GM18517 (cell line): ENCODE results near the gene DMWD.

Experiments
- ATAC-seq: cut with Tn5 transposase; IDR thresholded peaks from one replicate; pipeline ENCODE4 v1.9.1; 2021; ENCODE audit warnings: mild to moderate bottlenecking, moderate library complexity; ENCODE audit not compliant: unreplicated experiment

Gene DMWD

GRCh38 chr19:45789035-45789786, 3.4 kb downstream of the DMWD start:
- no peak for ATAC-seq

GRCh38 chr19:45786533-45786894, 6.1 kb downstream of the DMWD start:
- ATAC-seq = no peak

GRCh38 chr19:45785781-45786532, 6.7 kb downstream of the DMWD start:
- no peak for ATAC-seq

GRCh38 chr19:45785097-45785496, 7.5 kb downstream of the DMWD start:
- no peak for ATAC-seq

DNA sequence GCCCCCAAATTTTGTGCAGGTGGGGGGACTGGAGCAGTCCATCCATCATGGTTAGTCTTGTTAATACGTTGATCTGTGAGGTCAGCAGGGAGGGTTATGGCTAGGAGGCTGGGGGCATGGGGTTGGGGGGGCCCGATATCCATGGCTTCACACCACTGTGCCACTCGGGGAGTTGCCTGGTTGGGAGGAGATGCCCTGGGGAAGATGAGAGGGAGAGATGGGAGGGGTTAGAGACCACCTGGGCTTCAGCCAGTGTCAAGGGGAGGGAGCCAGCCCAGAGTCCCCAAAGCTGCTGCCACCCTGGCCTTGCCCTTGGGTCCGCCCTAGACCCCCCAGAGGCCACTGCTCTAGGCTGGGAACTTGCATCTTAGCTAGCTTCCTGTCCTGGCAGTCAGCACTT, 8.5 kb downstream of the DMWD start:
- ATAC-seq = no peak

GRCh38 chr19:45782820-45783785, 9.5 kb downstream of the DMWD start:
- no peak for ATAC-seq

DNA sequence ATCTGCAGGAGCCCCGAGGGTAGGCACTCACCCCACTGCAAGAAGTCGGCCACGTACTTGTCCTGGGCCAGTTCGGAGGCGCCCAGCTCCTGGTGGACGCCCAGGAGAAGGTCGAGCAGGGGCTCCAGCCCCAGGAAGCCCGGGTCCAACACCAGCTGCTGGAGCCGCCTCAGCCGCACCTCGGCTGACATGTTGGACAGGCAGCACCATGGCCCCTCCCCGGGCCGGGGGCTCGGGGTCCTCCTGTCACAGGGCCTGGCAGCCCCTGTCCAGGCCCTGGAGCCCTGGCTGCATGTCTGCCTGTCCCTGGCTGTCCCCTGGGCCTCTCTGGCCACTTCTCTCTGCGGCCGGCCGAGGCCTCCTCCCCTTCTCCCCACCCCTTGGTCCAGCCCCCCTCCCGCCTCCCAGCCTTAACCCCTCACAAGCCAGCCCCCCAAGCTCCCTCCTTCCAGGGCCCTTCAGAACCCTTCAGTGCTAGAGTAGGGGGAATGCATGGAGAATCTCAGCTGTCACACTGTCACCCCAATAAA, 10.4 kb downstream of the DMWD start, which contains the start of gene DMPK:
DMPK (minus strand) TSS at position 329 of the 530 bp plus-strand sequence; CDS start at position 191, 138 bp downstream.
- ATAC-seq = no peak

- ATAC-seq = no peak
Observed at GRCh38 chr19:45781214-45782161, 11.2 kb downstream of the DMWD start.

DNA sequence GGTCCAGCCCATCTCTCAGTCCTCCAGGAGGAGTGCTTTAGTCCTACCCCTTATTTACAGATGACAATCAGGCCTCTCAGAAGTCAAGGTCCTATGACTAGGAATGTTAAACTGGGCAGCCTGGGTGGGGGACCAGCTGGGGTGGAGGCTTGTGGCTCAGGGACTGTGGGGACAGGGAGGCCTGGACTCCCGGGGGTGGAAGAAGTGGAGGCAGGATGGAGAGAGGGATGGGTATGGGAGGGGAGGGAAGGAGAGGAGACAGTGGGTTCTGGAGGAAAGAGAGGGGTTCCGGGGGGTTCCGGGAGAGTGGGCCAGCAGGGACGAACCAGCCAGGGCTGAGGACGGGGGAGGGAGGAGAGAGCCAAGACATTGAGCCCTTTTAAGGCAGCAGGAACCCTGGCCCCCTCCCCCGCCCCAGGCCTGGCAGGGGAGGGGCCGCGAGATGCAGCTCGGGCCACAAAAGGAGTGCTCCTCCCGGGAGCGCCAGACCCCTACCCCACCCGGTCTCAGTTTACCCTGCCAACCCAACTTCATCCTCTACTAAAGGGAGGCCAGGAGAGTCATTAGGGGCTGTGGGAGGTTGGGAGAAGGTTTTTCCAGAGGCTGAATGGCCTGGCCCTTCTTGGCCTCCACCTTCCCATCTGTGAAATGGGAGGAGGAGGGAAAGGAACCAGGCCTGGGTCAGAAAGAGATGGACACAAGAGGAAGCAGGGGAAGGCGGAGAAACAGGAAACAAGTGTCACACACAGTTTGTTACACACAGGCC, 12.0 kb downstream of the DMWD start:
- ATAC-seq = no peak

DNA sequence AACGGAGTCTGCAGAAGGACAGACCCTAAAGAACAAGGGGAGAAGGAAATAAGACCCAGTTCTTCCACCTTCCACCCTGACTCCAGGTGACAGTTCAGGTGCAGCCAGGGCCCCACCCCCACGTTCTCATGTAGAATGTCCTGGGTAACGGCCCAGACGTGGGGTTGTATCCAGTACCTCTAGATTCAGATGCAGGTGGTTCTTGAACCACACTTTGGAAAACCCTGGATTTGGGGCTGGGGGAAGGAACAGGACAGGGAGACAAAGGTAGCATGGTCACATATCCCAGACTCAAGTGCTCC, 12.5 kb downstream of the DMWD start:
- no peak for ATAC-seq

DNA sequence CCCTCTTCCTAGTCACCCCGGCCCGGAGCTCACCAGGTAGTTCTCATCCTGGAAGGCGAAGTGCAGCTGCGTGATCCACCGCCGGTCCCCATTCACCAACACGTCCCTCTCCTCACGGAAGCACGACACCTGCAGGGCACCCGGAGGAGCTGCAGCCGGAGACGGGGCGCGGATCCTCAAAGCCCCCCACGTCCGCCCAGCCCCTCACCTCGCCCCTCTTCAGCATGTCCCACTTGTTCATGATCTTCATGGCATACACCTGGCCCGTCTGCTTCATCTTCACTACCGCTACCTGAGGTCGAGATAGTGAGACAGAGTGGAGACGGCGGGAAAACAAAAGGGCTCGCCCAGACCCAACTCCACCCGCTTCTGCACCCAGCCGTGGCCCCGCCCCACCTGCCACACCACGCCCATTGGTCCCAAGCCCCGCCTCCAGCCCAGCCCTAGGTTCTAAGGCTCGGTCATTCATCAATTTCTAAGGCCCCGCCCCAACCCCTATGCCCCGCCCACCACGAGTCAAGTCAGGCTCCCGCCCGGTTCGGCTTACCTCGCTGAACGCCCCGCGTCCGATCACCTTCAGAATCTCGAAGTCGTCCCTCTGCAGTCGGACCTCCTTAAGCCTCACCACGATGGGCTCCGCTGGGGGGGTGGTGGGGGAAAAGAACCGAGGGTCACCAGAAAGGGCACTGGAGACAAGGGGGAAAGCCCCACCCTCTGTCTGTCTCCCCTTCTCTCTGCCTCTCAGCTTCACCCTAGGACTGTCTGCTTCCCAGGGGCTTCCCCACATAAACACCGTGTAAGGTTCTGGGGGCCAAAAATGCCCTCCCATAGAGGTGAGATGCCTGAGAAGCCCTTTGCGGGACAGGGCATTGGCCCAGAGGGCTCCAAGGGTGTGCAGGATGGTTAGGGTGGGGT, 13.2 kb downstream of the DMWD start:
- ATAC-seq = no peak

DNA sequence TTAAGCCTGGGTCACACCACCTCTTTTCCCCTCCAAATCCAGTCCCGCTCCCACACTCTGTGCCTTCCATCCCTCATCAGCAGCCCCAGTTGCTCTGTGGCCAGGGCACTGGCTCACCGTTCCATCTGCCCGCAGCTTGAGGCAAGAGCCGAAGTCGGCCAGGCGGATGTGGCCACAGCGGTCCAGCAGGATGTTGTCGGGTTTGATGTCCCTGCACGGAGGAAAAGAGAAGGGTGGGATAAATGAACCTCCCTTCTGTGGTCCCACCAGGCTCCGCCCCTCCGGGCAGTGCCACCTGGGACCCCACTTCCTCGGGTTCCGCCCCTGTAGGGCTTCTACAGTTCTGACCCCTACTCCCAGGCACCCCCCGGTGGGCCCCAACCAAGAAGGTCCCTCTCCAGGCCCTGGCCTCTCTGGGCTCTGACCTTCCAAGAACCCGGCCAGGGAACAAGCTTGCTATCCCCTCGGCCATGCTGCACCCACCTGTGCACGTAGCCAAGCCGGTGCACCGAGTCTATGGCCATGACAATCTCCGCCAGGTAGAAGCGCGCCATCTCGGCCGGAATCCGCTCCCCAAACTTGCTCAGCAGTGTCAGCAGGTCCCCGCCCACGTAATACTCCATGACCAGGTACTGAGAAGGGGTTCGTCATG, 14.5 kb downstream of the DMWD start:
- no peak for ATAC-seq

- no peak for ATAC-seq
Observed at GRCh38 chr19:45777395-45777961, 15.2 kb downstream of the DMWD start.

DNA sequence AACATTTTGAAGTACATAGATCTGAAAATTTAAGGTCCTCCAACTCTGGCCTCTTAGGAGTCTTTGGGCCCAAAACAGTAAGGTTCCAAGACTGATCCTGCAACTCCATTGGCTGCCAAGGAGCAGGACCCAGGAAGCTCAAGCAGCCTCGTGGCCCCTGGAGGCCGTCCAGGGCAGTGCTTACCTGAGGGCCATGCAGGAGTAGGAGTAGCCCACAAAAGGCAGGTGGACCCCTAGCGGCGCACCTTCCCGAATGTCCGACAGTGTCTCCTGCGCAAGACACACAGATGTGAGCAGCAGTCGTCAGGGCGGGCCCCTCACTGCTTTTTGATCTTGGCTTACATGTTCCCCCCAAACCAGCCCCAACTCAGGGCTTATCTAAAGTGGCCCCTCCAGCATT, 17.9 kb downstream of the DMWD start:
- no peak for ATAC-seq

DNA sequence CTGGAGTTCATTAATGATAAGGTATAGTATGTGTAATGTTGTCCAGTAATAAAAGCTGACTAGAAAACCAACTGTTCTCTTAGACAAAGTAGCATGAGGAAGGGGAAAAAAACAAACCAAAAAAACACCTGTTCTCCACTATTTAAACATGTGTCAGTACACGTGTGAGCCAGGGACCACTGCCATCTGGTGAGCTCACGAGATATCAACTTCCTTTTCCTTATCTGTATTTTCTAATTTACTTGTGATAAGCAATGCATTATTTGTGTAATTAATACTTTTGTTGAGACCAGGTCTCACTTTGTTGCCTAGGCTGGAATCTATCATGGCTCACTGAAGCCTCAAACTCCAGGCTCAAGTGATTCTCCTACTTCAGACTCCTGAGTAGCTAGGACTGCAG, 19.3 kb downstream of the DMWD start:
- no peak for ATAC-seq

- ATAC-seq = no peak
Observed at GRCh38 chr19:45772912-45773311, 19.7 kb downstream of the DMWD start.

GRCh38 chr19:45772130-45772840, 20.4 kb downstream of the DMWD start:
- ATAC-seq = no peak
